ENCODE measurements around the gene DNAH11.

GRCh38 chr7:21572331-21573313, 29.8 kb downstream of the DNAH11 start:
- TF ChIP-seq CTCF (conservative IDR thresholded peaks at IDR 0.05 in 1 of 2, IDR thresholded peaks at IDR 0.05 in 1 of 2; ENCODE audit: low read depth in 1 of 2, low read length in 2 of 2), result no peak
- no peak for TF ChIP-seq EZH2 (IDR thresholded peaks at IDR 0.05; ENCODE audit: low read length, missing control alignments)

All from fibroblast of lung (primary cell).